ENCODE data around the gene ARID2.

Gene ARID2

DNA sequence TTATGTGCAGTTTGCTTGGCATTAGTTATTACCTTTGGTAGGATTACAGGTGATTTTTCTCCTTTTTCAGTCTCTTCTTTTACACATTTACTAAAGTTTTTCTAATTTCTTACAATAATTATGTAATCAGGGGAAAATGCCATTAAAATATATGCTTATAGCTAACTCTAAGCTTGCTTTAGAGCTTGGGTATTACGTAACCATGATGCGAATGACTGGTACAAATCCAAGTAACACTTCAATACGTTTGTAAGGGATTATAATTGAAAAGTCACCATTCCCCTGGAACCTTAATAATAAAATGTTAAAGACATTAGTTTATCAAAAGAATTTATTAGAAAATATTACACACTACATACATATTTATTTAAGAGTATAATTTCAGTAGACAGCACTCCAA is 189.3 kb downstream of the ARID2 start:
- Histone ChIP-seq H3K9me2 (replicated peaks; ENCODE audit: control insufficient read depth, low read length) (no peaks in the 10 kb centered on the region), H3K27me3 (ENCODE audit: control insufficient read depth, low read length) (no peaks in the 10 kb centered on the region), H3K4me3 (ENCODE audit: low read length) (no peak overlapping the region), H3K36me3 (ENCODE audit: control insufficient read depth, low read length) (peaks cover 32% of the 10 kb centered on the region), H3F3A (ENCODE audit: control insufficient read depth, insufficient read depth) (peaks cover 8% of the 10 kb centered on the region), H3K4me1 (ENCODE audit: control insufficient read depth, low read length) (peaks cover 12% of the 10 kb centered on the region), H3K79me2 (ENCODE audit: control insufficient read depth, low read length) (no peaks in the 10 kb centered on the region), H3K27ac (ENCODE audit: low read depth, low read length) (no peak overlapping the region), H3K9me3 (ENCODE audit: control insufficient read depth, insufficient read depth, low read length) (no peaks in the 10 kb centered on the region), H4K20me1 (ENCODE audit: control insufficient read depth, insufficient read depth, low read depth, low read length) (peaks cover 3% of the 10 kb centered on the region; the same call in 1 of the 2 replicates), H3K4me2 (ENCODE audit: low read length) (no peak overlapping the region)
- no peak for TF ChIP-seq EZH2phosphoT487 (IDR thresholded peaks at IDR 0.05; ENCODE audit: borderline replicate concordance, low read length)
- TF ChIP-seq, protein P1, sequence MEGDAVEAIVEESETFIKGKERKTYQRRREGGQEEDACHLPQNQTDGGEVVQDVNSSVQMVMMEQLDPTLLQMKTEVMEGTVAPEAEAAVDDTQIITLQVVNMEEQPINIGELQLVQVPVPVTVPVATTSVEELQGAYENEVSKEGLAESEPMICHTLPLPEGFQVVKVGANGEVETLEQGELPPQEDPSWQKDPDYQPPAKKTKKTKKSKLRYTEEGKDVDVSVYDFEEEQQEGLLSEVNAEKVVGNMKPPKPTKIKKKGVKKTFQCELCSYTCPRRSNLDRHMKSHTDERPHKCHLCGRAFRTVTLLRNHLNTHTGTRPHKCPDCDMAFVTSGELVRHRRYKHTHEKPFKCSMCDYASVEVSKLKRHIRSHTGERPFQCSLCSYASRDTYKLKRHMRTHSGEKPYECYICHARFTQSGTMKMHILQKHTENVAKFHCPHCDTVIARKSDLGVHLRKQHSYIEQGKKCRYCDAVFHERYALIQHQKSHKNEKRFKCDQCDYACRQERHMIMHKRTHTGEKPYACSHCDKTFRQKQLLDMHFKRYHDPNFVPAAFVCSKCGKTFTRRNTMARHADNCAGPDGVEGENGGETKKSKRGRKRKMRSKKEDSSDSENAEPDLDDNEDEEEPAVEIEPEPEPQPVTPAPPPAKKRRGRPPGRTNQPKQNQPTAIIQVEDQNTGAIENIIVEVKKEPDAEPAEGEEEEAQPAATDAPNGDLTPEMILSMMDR (IDR thresholded peaks at IDR 0.05; ENCODE audit: low read depth, low read length, poor library complexity, severe bottlenecking), result no peak

DNA sequence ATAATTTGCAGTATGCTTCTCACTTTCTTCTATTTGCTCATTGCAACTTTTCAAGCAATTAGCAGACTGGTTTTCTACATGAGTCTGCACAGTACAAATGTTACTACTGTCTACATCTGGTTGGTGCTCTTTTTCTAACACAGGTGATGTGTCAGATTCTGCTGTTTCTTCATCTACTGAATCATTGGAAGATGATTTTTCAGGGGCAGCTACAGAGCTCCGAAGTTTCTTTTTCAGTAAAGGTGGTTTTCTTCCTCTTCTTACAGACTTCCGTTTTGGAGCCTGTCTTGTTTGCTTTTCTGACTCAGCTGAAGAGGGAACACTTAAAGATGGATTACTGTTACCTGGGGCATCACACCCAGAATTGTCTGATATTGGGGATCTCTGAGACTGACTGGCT is 198.8 kb downstream of the ARID2 start:
- Histone ChIP-seq H3K4me2 (ENCODE audit: low read length) (no peak overlapping the region), H3K36me3 (ENCODE audit: control insufficient read depth, low read length) (peaks cover 86% of the 10 kb centered on the region), H3K9me3 (ENCODE audit: control insufficient read depth, insufficient read depth, low read length) (no peaks in the 10 kb centered on the region), H3K27ac (ENCODE audit: low read depth, low read length) (no peak overlapping the region), H3K27me3 (ENCODE audit: control insufficient read depth, low read length) (no peaks in the 10 kb centered on the region), H3K4me1 (ENCODE audit: control insufficient read depth, low read length) (peaks cover 1% of the 10 kb centered on the region), H3K9me2 (replicated peaks; ENCODE audit: control insufficient read depth, low read length) (no peaks in the 10 kb centered on the region), H4K20me1 (ENCODE audit: control insufficient read depth, insufficient read depth, low read depth, low read length) (no peaks in the 10 kb centered on the region), H3F3A (ENCODE audit: control insufficient read depth, insufficient read depth) (no peaks in the 10 kb centered on the region), H3K79me2 (ENCODE audit: control insufficient read depth, low read length) (no peaks in the 10 kb centered on the region), H3K4me3 (ENCODE audit: low read length) (no peak overlapping the region)
- no peak for TF ChIP-seq EZH2phosphoT487 (IDR thresholded peaks at IDR 0.05; ENCODE audit: borderline replicate concordance, low read length)
- TF ChIP-seq, protein P1 (IDR thresholded peaks at IDR 0.05; ENCODE audit: low read depth, low read length, poor library complexity, severe bottlenecking), result no peak

DNA sequence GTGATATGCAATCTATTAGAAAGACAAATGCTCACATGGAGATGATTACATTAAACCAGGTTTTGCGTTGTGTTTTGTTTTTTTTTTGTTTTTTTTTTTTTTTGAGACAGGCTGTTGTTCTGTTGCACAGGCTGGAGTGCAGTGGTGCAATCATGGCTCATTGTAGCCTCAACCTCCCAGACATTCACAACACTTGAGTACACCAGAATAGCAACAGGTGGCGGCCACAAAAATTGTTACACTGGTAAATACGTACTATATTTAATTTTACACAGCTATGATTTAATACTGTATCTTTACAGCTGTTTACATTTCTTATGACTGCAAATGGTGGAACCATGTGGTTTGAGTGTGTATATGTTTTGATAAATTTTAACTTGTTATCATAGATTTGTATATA is 200.9 kb downstream of the ARID2 start:
- Histone ChIP-seq H3K79me2 (ENCODE audit: control insufficient read depth, low read length) (no peaks in the 10 kb centered on the region), H3K36me3 (ENCODE audit: control insufficient read depth, low read length) (peaks cover 85% of the 10 kb centered on the region), H3K27ac (ENCODE audit: low read depth, low read length) (no peak overlapping the region), H3K4me1 (ENCODE audit: control insufficient read depth, low read length) (peaks cover 8% of the 10 kb centered on the region), H4K20me1 (ENCODE audit: control insufficient read depth, insufficient read depth, low read depth, low read length) (no peaks in the 10 kb centered on the region), H3K9me3 (ENCODE audit: control insufficient read depth, insufficient read depth, low read length) (no peaks in the 10 kb centered on the region), H3F3A (ENCODE audit: control insufficient read depth, insufficient read depth) (no peaks in the 10 kb centered on the region), H3K4me2 (ENCODE audit: low read length) (no peak overlapping the region), H3K9me2 (replicated peaks; ENCODE audit: control insufficient read depth, low read length) (no peaks in the 10 kb centered on the region), H3K4me3 (ENCODE audit: low read length) (no peak overlapping the region), H3K27me3 (ENCODE audit: control insufficient read depth, low read length) (no peaks in the 10 kb centered on the region)
- TF ChIP-seq, protein P1 (IDR thresholded peaks at IDR 0.05; ENCODE audit: low read depth, low read length, poor library complexity, severe bottlenecking), result no peak
- TF ChIP-seq EZH2phosphoT487 (IDR thresholded peaks at IDR 0.05; ENCODE audit: borderline replicate concordance, low read length), result no peak

DNA sequence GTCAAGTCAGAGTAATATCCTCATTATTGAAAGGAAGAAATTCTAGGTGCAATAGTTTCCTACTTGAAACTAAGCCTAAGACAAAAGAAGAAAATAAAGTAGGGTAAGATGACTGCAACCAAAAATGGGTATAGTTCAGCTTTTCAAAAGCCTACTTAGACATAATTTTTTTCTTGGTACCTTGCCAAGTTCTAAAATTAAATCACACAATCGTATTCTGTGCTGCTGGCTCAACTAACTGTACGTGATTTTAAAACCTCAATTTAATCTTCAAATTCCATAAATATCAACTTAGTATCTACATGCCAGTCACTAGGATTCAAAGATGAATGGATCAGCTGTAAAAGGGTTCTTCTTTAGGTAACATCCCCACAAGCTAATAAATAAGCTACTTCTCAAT is 204.0 kb downstream of the ARID2 start:
- peaks cover 68% of the 10 kb centered on the region for H3K36me3 ChIP-seq (ENCODE audit: control insufficient read depth, low read length)

More for the DNA sequence above, 204.0 kb downstream of the ARID2 start:
- H3K4me1 ChIP-seq (ENCODE audit: control insufficient read depth, low read length), result peaks cover 8% of the 10 kb centered on the region
- H3K79me2 ChIP-seq (ENCODE audit: control insufficient read depth, low read length), result no peaks in the 10 kb centered on the region
- no peaks in the 10 kb centered on the region for H3K9me3 ChIP-seq (ENCODE audit: control insufficient read depth, insufficient read depth, low read length)
- no peaks in the 10 kb centered on the region for H3K9me2 ChIP-seq (replicated peaks; ENCODE audit: control insufficient read depth, low read length)
- H3K27me3 ChIP-seq (ENCODE audit: control insufficient read depth, low read length), result no peaks in the 10 kb centered on the region
- no peak overlapping the region for H3K4me3 ChIP-seq (ENCODE audit: low read length)
- no peak overlapping the region for H3K4me2 ChIP-seq (ENCODE audit: low read length)
- no peaks in the 10 kb centered on the region for H3F3A ChIP-seq (ENCODE audit: control insufficient read depth, insufficient read depth)
- H3K27ac ChIP-seq (ENCODE audit: low read depth, low read length), result no peak overlapping the region
- TF ChIP-seq, protein P1 (IDR thresholded peaks at IDR 0.05; ENCODE audit: low read depth, low read length, poor library complexity, severe bottlenecking), result no peak
- TF ChIP-seq EZH2phosphoT487 (IDR thresholded peaks at IDR 0.05; ENCODE audit: borderline replicate concordance, low read length), result no peak
- H4K20me1 ChIP-seq (ENCODE audit: control insufficient read depth, insufficient read depth, low read depth, low read length), result no peaks in the 10 kb centered on the region

All from DOHH2 (cell line).